ENCODE data around the gene IL1RAPL2.

DNA sequence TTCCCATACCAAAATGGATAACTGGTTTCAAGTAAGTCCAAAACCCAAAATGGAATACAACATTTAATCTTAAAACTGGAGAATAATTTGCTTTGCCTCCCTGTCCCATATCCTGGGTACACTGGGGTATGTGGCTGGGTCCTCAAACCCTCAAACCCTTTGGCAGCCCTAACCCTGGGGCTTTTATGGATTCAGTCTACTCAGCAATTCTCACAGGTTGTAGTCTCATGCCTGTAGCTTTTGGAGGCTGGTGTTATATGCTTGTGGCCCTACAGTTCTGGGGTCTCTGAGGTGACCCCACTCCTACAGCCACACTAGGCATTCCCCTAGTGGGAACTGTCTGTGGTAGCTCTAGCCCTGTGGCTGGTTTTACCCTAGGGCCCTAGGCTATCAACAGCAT, 1145.8 kb downstream of the IL1RAPL2 start:
- TF ChIP-seq, protein P1, sequence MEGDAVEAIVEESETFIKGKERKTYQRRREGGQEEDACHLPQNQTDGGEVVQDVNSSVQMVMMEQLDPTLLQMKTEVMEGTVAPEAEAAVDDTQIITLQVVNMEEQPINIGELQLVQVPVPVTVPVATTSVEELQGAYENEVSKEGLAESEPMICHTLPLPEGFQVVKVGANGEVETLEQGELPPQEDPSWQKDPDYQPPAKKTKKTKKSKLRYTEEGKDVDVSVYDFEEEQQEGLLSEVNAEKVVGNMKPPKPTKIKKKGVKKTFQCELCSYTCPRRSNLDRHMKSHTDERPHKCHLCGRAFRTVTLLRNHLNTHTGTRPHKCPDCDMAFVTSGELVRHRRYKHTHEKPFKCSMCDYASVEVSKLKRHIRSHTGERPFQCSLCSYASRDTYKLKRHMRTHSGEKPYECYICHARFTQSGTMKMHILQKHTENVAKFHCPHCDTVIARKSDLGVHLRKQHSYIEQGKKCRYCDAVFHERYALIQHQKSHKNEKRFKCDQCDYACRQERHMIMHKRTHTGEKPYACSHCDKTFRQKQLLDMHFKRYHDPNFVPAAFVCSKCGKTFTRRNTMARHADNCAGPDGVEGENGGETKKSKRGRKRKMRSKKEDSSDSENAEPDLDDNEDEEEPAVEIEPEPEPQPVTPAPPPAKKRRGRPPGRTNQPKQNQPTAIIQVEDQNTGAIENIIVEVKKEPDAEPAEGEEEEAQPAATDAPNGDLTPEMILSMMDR (IDR thresholded peaks at IDR 0.05) = no peak
- no peak for TF ChIP-seq POLR2A (IDR thresholded peaks at IDR 0.05)
